ENCODE measurements around the gene CALD1. TPM values are rescaled to one million over a fixed set of nuclear protein-coding genes. Genes with fewer than 3 reads are reported as not detected.

CALD1 gene
- polyA plus RNA-seq, 1 donor (not counting 4 experiments of a cell fraction or from before 2014, with no cell fraction given), result 229 TPM

DNA sequence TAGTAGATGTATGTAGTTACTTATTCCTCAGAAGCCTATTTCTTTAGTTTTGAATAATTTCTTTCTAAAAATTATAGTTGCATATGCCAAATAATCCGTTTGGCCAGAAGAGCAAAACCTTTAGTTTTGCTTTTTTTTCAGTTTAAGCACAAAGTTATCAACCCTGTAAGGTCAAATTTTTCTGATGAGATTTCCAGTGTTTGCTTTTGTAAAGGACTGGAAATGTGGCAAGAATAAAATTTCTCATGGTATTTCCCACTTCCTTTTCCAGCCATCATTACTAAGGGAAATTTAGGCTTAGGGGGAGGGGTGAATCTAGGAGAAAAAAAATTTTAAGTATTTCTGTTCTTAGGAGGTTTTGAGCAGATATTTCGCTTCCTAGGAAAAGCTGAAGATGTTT lies 7.6 kb downstream of the CALD1 start:
- H4K20me1 ChIP-seq (ENCODE audit: control insufficient read depth, extremely low read depth, insufficient read depth, low read length), result no peaks in the 10 kb centered on the region
- peaks cover 89% of the 10 kb centered on the region for H3K79me2 ChIP-seq (ENCODE audit: control insufficient read depth, insufficient read depth, low read length)
- TF ChIP-seq, protein P1, sequence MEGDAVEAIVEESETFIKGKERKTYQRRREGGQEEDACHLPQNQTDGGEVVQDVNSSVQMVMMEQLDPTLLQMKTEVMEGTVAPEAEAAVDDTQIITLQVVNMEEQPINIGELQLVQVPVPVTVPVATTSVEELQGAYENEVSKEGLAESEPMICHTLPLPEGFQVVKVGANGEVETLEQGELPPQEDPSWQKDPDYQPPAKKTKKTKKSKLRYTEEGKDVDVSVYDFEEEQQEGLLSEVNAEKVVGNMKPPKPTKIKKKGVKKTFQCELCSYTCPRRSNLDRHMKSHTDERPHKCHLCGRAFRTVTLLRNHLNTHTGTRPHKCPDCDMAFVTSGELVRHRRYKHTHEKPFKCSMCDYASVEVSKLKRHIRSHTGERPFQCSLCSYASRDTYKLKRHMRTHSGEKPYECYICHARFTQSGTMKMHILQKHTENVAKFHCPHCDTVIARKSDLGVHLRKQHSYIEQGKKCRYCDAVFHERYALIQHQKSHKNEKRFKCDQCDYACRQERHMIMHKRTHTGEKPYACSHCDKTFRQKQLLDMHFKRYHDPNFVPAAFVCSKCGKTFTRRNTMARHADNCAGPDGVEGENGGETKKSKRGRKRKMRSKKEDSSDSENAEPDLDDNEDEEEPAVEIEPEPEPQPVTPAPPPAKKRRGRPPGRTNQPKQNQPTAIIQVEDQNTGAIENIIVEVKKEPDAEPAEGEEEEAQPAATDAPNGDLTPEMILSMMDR (optimal IDR thresholded peaks at IDR 0.05 in 1 of 3, IDR thresholded peaks at IDR 0.05 in 1 of 3, conservative IDR thresholded peaks at IDR 0.05 in 1 of 3; ENCODE audit: extremely low read depth in 1 of 3, insufficient read depth in 2 of 3, low read length in 3 of 3), result no peak
- no peak for TF ChIP-seq EZH2 (IDR thresholded peaks at IDR 0.05; ENCODE audit: low read length)

DNA sequence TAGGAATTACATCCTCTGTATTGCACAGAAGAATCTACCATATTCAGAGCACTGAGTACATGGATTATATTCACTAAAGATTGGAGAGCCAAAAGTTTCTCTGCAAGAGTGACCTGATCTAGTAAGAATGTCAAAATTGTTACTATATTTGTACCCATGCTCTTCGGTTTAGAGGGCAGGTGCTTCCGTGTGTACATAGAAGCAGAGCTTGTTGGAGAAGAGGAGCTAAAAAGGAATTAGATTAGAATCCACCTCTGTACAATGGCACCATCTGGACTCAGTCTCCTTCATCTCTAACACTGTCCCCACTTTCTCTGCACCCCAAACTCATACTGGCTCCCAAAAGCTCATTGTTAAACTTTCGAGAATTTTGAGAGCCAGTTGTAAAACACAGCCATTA lies 8.3 kb downstream of the CALD1 start:
- Histone ChIP-seq H3K9me1 (ENCODE audit: control insufficient read depth, extremely low read depth, insufficient read depth, low read length) (no peaks in the 10 kb centered on the region), H3K36me3 (ENCODE audit: control insufficient read depth in 2 of 2, extremely low read depth in 1 of 2, insufficient read depth in 2 of 2, low read length in 2 of 2) (peaks cover 5 to 16% of the 10 kb centered on the region in 2 experiments), H3K27ac (ENCODE audit: control insufficient read depth, insufficient read depth, low read length) (no peak overlapping the region), H3K4me2 (ENCODE audit: control insufficient read depth, extremely low read depth, insufficient read depth, low read depth, low read length) (no peak overlapping the region), H3K9me3 (ENCODE audit: control insufficient read depth, low read depth, low read length) (no peaks in the 10 kb centered on the region), H4K20me1 (ENCODE audit: control insufficient read depth, extremely low read depth, insufficient read depth, low read length) (no peaks in the 10 kb centered on the region), H3K9ac (ENCODE audit: control insufficient read depth, extremely low read depth, insufficient read depth, low read length) (no peak overlapping the region), H2AFZ (ENCODE audit: control insufficient read depth, low read length) (no peak overlapping the region), H3K27me3 (ENCODE audit: control insufficient read depth, extremely low read depth, insufficient read depth, low read length) (no peaks in the 10 kb centered on the region), H3K4me1 (ENCODE audit: control insufficient read depth, extremely low read depth, insufficient read depth, low read length) (peaks cover 8% of the 10 kb centered on the region), H3K4me3 (ENCODE audit: control insufficient read depth in 2 of 3, extremely low read depth in 1 of 3, insufficient read depth in 2 of 3, low read depth in 1 of 3, low read length in 3 of 3) (no peak overlapping the region), H3K79me2 (ENCODE audit: control insufficient read depth, insufficient read depth, low read length) (peaks cover 88% of the 10 kb centered on the region)
- no peak for FAIRE-seq
- no peak for DNase-seq (ENCODE audit: low read depth, low spot score)
- dilution Hi-C loops (cut with MboI; ENCODE audit: extremely low pct_ligation_motif_present, low sequenced_read_pairs), result no loop called here
- TF ChIP-seq EZH2 (IDR thresholded peaks at IDR 0.05; ENCODE audit: low read length), result no peak
- TF ChIP-seq, protein P1 (optimal IDR thresholded peaks at IDR 0.05 in 1 of 3, IDR thresholded peaks at IDR 0.05 in 1 of 3, conservative IDR thresholded peaks at IDR 0.05 in 1 of 3; ENCODE audit: extremely low read depth in 1 of 3, insufficient read depth in 2 of 3, low read length in 3 of 3), result no peak

More for the DNA sequence above, 7.6 kb downstream of the CALD1 start:
- FAIRE-seq (no peak), DNase-seq (ENCODE audit: low read depth, low spot score) (no peak)
- Histone ChIP-seq H3K4me1 (ENCODE audit: control insufficient read depth, extremely low read depth, insufficient read depth, low read length) (peaks cover 11% of the 10 kb centered on the region), H3K9me3 (ENCODE audit: control insufficient read depth, low read depth, low read length) (no peaks in the 10 kb centered on the region), H3K4me3 (ENCODE audit: control insufficient read depth in 2 of 3, extremely low read depth in 1 of 3, insufficient read depth in 2 of 3, low read depth in 1 of 3, low read length in 3 of 3) (no peak overlapping the region), H3K27me3 (ENCODE audit: control insufficient read depth, extremely low read depth, insufficient read depth, low read length) (no peaks in the 10 kb centered on the region), H3K9me1 (ENCODE audit: control insufficient read depth, extremely low read depth, insufficient read depth, low read length) (no peaks in the 10 kb centered on the region), H3K36me3 (ENCODE audit: control insufficient read depth in 2 of 2, extremely low read depth in 1 of 2, insufficient read depth in 2 of 2, low read length in 2 of 2) (peaks cover 5 to 17% of the 10 kb centered on the region in 2 experiments), H3K9ac (ENCODE audit: control insufficient read depth, extremely low read depth, insufficient read depth, low read length) (no peak overlapping the region), H2AFZ (ENCODE audit: control insufficient read depth, low read length) (no peak overlapping the region), H3K27ac (ENCODE audit: control insufficient read depth, insufficient read depth, low read length) (no peak overlapping the region), H3K4me2 (ENCODE audit: control insufficient read depth, extremely low read depth, insufficient read depth, low read depth, low read length) (no peak overlapping the region)
- dilution Hi-C loops (cut with MboI; ENCODE audit: extremely low pct_ligation_motif_present, low sequenced_read_pairs), result no loop called here

Measured in keratinocyte (primary cell).